ENCODE data around the gene EML6.

DNA sequence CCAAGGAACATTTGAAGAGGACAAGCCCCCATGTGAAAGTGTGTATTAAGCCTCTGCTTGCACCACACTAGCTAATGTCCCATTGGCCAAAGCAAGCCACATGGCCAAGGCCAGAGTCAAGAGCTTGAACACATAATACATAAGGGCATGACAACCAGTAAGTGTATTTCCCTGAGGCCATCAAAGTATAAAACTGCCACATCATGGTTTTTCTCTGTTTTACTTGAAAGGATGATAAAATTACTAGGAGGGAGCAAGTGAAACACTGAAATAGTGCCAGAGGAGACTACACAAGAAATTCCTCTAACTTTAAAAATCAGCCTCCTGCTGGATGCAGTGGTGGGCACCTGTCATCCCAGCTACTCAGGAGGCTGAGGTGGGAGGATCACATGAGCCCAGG, 30.9 kb upstream of the EML6 start:
- TF ChIP-seq, protein P1, sequence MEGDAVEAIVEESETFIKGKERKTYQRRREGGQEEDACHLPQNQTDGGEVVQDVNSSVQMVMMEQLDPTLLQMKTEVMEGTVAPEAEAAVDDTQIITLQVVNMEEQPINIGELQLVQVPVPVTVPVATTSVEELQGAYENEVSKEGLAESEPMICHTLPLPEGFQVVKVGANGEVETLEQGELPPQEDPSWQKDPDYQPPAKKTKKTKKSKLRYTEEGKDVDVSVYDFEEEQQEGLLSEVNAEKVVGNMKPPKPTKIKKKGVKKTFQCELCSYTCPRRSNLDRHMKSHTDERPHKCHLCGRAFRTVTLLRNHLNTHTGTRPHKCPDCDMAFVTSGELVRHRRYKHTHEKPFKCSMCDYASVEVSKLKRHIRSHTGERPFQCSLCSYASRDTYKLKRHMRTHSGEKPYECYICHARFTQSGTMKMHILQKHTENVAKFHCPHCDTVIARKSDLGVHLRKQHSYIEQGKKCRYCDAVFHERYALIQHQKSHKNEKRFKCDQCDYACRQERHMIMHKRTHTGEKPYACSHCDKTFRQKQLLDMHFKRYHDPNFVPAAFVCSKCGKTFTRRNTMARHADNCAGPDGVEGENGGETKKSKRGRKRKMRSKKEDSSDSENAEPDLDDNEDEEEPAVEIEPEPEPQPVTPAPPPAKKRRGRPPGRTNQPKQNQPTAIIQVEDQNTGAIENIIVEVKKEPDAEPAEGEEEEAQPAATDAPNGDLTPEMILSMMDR (conservative IDR thresholded peaks at IDR 0.05 in 1 of 2, IDR thresholded peaks at IDR 0.05 in 1 of 2; ENCODE audit: extremely low read depth in 1 of 2, insufficient read depth in 1 of 2, low read depth in 1 of 2, low read length in 2 of 2): no peak
- TF ChIP-seq EZH2 (IDR thresholded peaks at IDR 0.05; ENCODE audit: borderline replicate concordance, low read length): no peak
